Ovary (tissue), 9 donors: Measurements from ENCODE around the gene INVS. TPM values are rescaled to one million over a fixed set of nuclear protein-coding genes. Genes with fewer than 3 reads are reported as not detected.

Experiments
- DNase-seq, 5 donors: peaks; one replicate each; pipeline ENCODE4 v3.0.0-alpha.2; 2019 to 2020
- H3K27ac ChIP-seq, 2 donors: fragments of 200-600 bp; one replicate each; pipeline versions ENCODE4 v1.5.1 to v1.8.0; 2019 to 2022
- H3K27me3 ChIP-seq: fragments of 200-600 bp; one replicate; pipeline ENCODE4 v1.8.0; 2022
- H3K36me3 ChIP-seq: fragments of 200-600 bp; sonication (generic); one replicate; pipeline ENCODE4 v1.5.1; 2019
- H3K4me1 ChIP-seq: one replicate; pipeline ENCODE4 v1.8.1; 2013; ENCODE audit warnings: mild to moderate bottlenecking, moderate library complexity; ENCODE audit not compliant: insufficient read depth
- H3K4me3 ChIP-seq: fragments of 200-600 bp; sonication (generic); one replicate; pipeline ENCODE4 v1.5.1; 2017
- H3K9me3 ChIP-seq, 2 donors: fragments of 200-600 bp in 1 of 2; sonication (generic) in 1 of 2; one replicate each; pipeline versions ENCODE4 v1.5.1 to v1.8.1; 2013 to 2019; ENCODE audit warnings: mild to moderate bottlenecking in 1 of 2, moderate library complexity in 1 of 2
- CTCF ChIP-seq, 3 donors: fragments of 450-650 bp in 2 of 3; fragments of 200-600 bp in 1 of 3; IDR thresholded peaks; one replicate each; pipeline versions ENCODE4 v1.5.1 to v1.8.0; 2016 to 2022; ENCODE audit warnings: antibody characterized with exemption in 3 of 3, mild to moderate bottlenecking in 1 of 3
- EP300 ChIP-seq: sonication (generic); formaldehyde crosslinking; IDR thresholded peaks from one replicate; pipeline ENCODE4 v1.6.1; 2017; ENCODE audit warnings: antibody characterized with exemption
- POLR2A ChIP-seq: fragments of 450-650 bp; IDR thresholded peaks from one replicate; pipeline ENCODE4 v1.6.1; 2017; ENCODE audit warnings: antibody characterized with exemption, mild to moderate bottlenecking, moderate library complexity
- WGBS, 3 donors: extraction: QIAGEN DNeasy Blood & Tissue Kit in 1 of 3; methylation state at CpG; one replicate each; pipeline versions ENCODE4 v1.1.5 to v1.1.7; 2013 to 2017; 5-methylcytosine and 5-hydroxymethylcytosine counted together
- intact Hi-C, 4 donors: fragments of 100-400 bp; cut with DNase I; formaldehyde crosslinking; loops; one replicate each; pipeline versions ENCODE4 v1.11.0 to v1.15.1; 2022 to 2023
- polyA plus RNA-seq, 2 donors: library from polyadenylated mRNA; stranded (reverse); fragments of 200-250 nt in 1 of 2; fragments of 350-450 nt in 1 of 2; fragmentation: Illumina TruSeq in 1 of 2; extraction: RNeasy Lipid Tissue Mini Kit (QIAGEN cat#74804) in 1 of 2; gene quantifications; one replicate each; pipeline ENCODE4 v1.2.3, GENCODE V29; 2013 to 2014
- total RNA-seq, 7 donors: library from RNA; depleted of rRNA in 2 of 7; stranded (reverse); fragments of >200 nt in 2 of 7; fragmentation: NEBNext Ultra II Directional in 3 of 7; extraction: Animal tissue kit (Norgen Biotek cat#: 25700) in 3 of 7; gene quantifications; one replicate each; pipeline versions ENCODE4 v1.1.0 to v1.2.4, GENCODE V29; 2016 to 2023
- donor health status: DM: no; HTN: no; CAD: no; lungs with moderate emphysema.
- donor health status: DM: no; HTN: no; CAD: no.
- donor health status: Bipolar disorder and iron deficiency.
- donor health status: DM: yes; HTN: yes; CAD: no.
- donor health status: DM: no; HTN: no; CAD: no.
- donor health status: DM: yes; HTN: yes; CAD: no.

Gene INVS
- total and polyA plus RNA-seq, 9 donors: 7.7 to 28.4 (median 22.9) TPM

- no peaks in the 10 kb centered on the region for H3K36me3 ChIP-seq
- H3K27me3 ChIP-seq: no peaks in the 10 kb centered on the region
- DNase-seq: no peak
- intact Hi-C loops: no loop called here
- TF ChIP-seq EP300: no peak
- TF ChIP-seq CTCF (IDR thresholded peaks at IDR 0.05): no peak
- no peak for TF ChIP-seq POLR2A
- no peak overlapping the region for H3K27ac ChIP-seq
- H3K4me3 ChIP-seq: no peak overlapping the region
- WGBS, 3 donors: 95 to 98% (median 98%) methylated on average over 3 of the region's 3 CpGs
- H3K4me1 ChIP-seq: no peaks in the 10 kb centered on the region
- no peaks in the 10 kb centered on the region for H3K9me3 ChIP-seq
These were observed 61.0 kb downstream of the INVS start for GRCh38 chr9:100160021-100160420.

- intact Hi-C loops: no loop called here
- Histone ChIP-seq H3K27me3 (no peaks in the 10 kb centered on the region), H3K9me3 (no peaks in the 10 kb centered on the region), H3K36me3 (no peaks in the 10 kb centered on the region), H3K4me1 (no peaks in the 10 kb centered on the region), H3K4me3 (no peak overlapping the region), H3K27ac (no peak overlapping the region)
- no peak for DNase-seq
- TF ChIP-seq EP300 (no peak), POLR2A (no peak), CTCF (IDR thresholded peaks at IDR 0.05) (no peak)
These were observed 68.1 kb downstream of the INVS start for GRCh38 chr9:100167176-100167575.

- intact Hi-C loops: no loop called here
- DNase-seq: no peak
These were observed 69.0 kb downstream of the INVS start for GRCh38 chr9:100167915-100168654.

GRCh38 chr9:100170085-100170484 is 71.0 kb downstream of the INVS start:
- no peak for DNase-seq
- H3K4me3 ChIP-seq: no peak overlapping the region
- TF ChIP-seq CTCF (IDR thresholded peaks at IDR 0.05) (no peak), EP300 (no peak), POLR2A (no peak)
- intact Hi-C loops: no loop called here
- no peaks in the 10 kb centered on the region for H3K36me3 ChIP-seq
- H3K4me1 ChIP-seq: no peaks in the 10 kb centered on the region
- H3K9me3 ChIP-seq: peaks cover 0 to 4% of the 10 kb centered on the region in 2 donors
- no peaks in the 10 kb centered on the region for H3K27me3 ChIP-seq
- H3K27ac ChIP-seq: no peak overlapping the region

More at GRCh38 chr9:100167915-100168654, 69.0 kb downstream of the INVS start:
- Histone ChIP-seq H3K4me3 (no peak overlapping the region), H3K27me3 (no peaks in the 10 kb centered on the region), H3K27ac (no peak overlapping the region), H3K4me1 (no peaks in the 10 kb centered on the region), H3K9me3 (peaks cover 0 to 2% of the 10 kb centered on the region in 2 donors), H3K36me3 (no peaks in the 10 kb centered on the region)
- 57 to 71% (median 57%) methylated on average over 5 of the region's 5 CpGs for WGBS, 3 donors
- no peak for TF ChIP-seq EP300
- no peak for TF ChIP-seq CTCF (IDR thresholded peaks at IDR 0.05)
- TF ChIP-seq POLR2A: no peak
